ENCODE results near the gene ANKRD33B. TPM values are rescaled to one million over a fixed set of nuclear protein-coding genes. Genes with fewer than 3 reads are reported as not detected.

Gene ANKRD33B
- total RNA-seq, 1 experiment from 2014 or later: 4.0 TPM

- DNase-seq: no peak
- no peaks in the 10 kb centered on the region for H3K27me3 ChIP-seq
- H3K9me3 ChIP-seq (replicated peaks): no peaks in the 10 kb centered on the region
- H3K36me3 ChIP-seq: no peaks in the 10 kb centered on the region
- H3K4me1 ChIP-seq: no peaks in the 10 kb centered on the region
- no peak overlapping the region for H3K27ac ChIP-seq
- no peak overlapping the region for H3K4me3 ChIP-seq
These were observed 33.1 kb upstream of the ANKRD33B start for GRCh38 chr5:10530601-10531320.

GRCh38 chr5:10532421-10532820, 31.4 kb upstream of the ANKRD33B start:
- Histone ChIP-seq H3K27me3 (no peaks in the 10 kb centered on the region), H3K27ac (no peak overlapping the region), H3K4me1 (no peaks in the 10 kb centered on the region), H3K36me3 (no peaks in the 10 kb centered on the region), H3K9me3 (replicated peaks) (no peaks in the 10 kb centered on the region), H3K4me3 (no peak overlapping the region)
- no peak for DNase-seq

- Histone ChIP-seq H3K4me1 (no peaks in the 10 kb centered on the region), H3K27me3 (no peaks in the 10 kb centered on the region), H3K4me3 (no peak overlapping the region), H3K27ac (no peak overlapping the region), H3K9me3 (replicated peaks) (no peaks in the 10 kb centered on the region), H3K36me3 (no peaks in the 10 kb centered on the region)
- no peak for DNase-seq
These were observed 30.6 kb upstream of the ANKRD33B start for GRCh38 chr5:10533226-10533625.

GRCh38 chr5:10534561-10535530, 29.0 kb upstream of the ANKRD33B start:
- H3K9me3 ChIP-seq (replicated peaks): no peaks in the 10 kb centered on the region
- H3K4me3 ChIP-seq: no peak overlapping the region
- no peaks in the 10 kb centered on the region for H3K36me3 ChIP-seq
- H3K4me1 ChIP-seq: no peaks in the 10 kb centered on the region
- DNase-seq: no peak
- no peak overlapping the region for H3K27ac ChIP-seq
- H3K27me3 ChIP-seq: no peaks in the 10 kb centered on the region

GRCh38 chr5:10536511-10536910, 27.4 kb upstream of the ANKRD33B start:
- Histone ChIP-seq H3K27ac (no peak overlapping the region), H3K4me1 (no peaks in the 10 kb centered on the region), H3K4me3 (no peak overlapping the region), H3K27me3 (no peaks in the 10 kb centered on the region), H3K9me3 (replicated peaks) (no peaks in the 10 kb centered on the region), H3K36me3 (no peaks in the 10 kb centered on the region)
- DNase-seq: no peak

- H3K27me3 ChIP-seq: no peaks in the 10 kb centered on the region
- H3K4me3 ChIP-seq: no peak overlapping the region
- no peak overlapping the region for H3K27ac ChIP-seq
- no peaks in the 10 kb centered on the region for H3K9me3 ChIP-seq (replicated peaks)
- H3K4me1 ChIP-seq: no peaks in the 10 kb centered on the region
- no peak for DNase-seq
- no peaks in the 10 kb centered on the region for H3K36me3 ChIP-seq
These were observed 26.8 kb upstream of the ANKRD33B start for GRCh38 chr5:10536931-10537579.

- no peak for DNase-seq
- H3K27me3 ChIP-seq: no peaks in the 10 kb centered on the region
- H3K36me3 ChIP-seq: no peaks in the 10 kb centered on the region
- no peak overlapping the region for H3K4me3 ChIP-seq
- no peak overlapping the region for H3K27ac ChIP-seq
- H3K9me3 ChIP-seq (replicated peaks): no peaks in the 10 kb centered on the region
- no peaks in the 10 kb centered on the region for H3K4me1 ChIP-seq
These were observed 26.2 kb upstream of the ANKRD33B start for GRCh38 chr5:10537624-10538023.

GRCh38 chr5:10538103-10538788, 25.6 kb upstream of the ANKRD33B start:
- H3K4me3 ChIP-seq: no peak overlapping the region
- H3K9me3 ChIP-seq (replicated peaks): no peaks in the 10 kb centered on the region
- H3K27ac ChIP-seq: no peak overlapping the region
- H3K27me3 ChIP-seq: no peaks in the 10 kb centered on the region
- DNase-seq: no peak
- H3K36me3 ChIP-seq: no peaks in the 10 kb centered on the region
- no peaks in the 10 kb centered on the region for H3K4me1 ChIP-seq

- no peak for DNase-seq
- no peaks in the 10 kb centered on the region for H3K9me3 ChIP-seq (replicated peaks)
- no peaks in the 10 kb centered on the region for H3K36me3 ChIP-seq
- no peaks in the 10 kb centered on the region for H3K27me3 ChIP-seq
- no peak overlapping the region for H3K27ac ChIP-seq
- no peak overlapping the region for H3K4me3 ChIP-seq
- no peaks in the 10 kb centered on the region for H3K4me1 ChIP-seq
These were observed 24.8 kb upstream of the ANKRD33B start for GRCh38 chr5:10538789-10539686.

GRCh38 chr5:10539687-10539998, 24.2 kb upstream of the ANKRD33B start:
- no peak for DNase-seq
- Histone ChIP-seq H3K27ac (no peak overlapping the region), H3K9me3 (replicated peaks) (no peaks in the 10 kb centered on the region), H3K4me1 (no peaks in the 10 kb centered on the region), H3K36me3 (no peaks in the 10 kb centered on the region), H3K4me3 (no peak overlapping the region), H3K27me3 (no peaks in the 10 kb centered on the region)

GRCh38 chr5:10540036-10540544, 23.8 kb upstream of the ANKRD33B start:
- Histone ChIP-seq H3K4me1 (no peaks in the 10 kb centered on the region), H3K9me3 (replicated peaks) (no peaks in the 10 kb centered on the region), H3K36me3 (no peaks in the 10 kb centered on the region), H3K4me3 (no peak overlapping the region), H3K27ac (no peak overlapping the region), H3K27me3 (no peaks in the 10 kb centered on the region)
- DNase-seq: no peak

- no peak for DNase-seq
- Histone ChIP-seq H3K4me3 (no peak overlapping the region), H3K36me3 (no peaks in the 10 kb centered on the region), H3K27me3 (no peaks in the 10 kb centered on the region), H3K4me1 (no peaks in the 10 kb centered on the region), H3K27ac (no peak overlapping the region), H3K9me3 (replicated peaks) (no peaks in the 10 kb centered on the region)
These were observed 22.8 kb upstream of the ANKRD33B start for GRCh38 chr5:10540951-10541646.

- H3K27me3 ChIP-seq: no peaks in the 10 kb centered on the region
- no peak overlapping the region for H3K27ac ChIP-seq
- no peak overlapping the region for H3K4me3 ChIP-seq
- no peaks in the 10 kb centered on the region for H3K4me1 ChIP-seq
- no peak for DNase-seq
- no peaks in the 10 kb centered on the region for H3K36me3 ChIP-seq
- no peaks in the 10 kb centered on the region for H3K9me3 ChIP-seq (replicated peaks)
These were observed 21.8 kb upstream of the ANKRD33B start for GRCh38 chr5:10542055-10542550.
